A673 (cell line): ENCODE data around the gene PTS. TPM values are rescaled to one million over a fixed set of nuclear protein-coding genes. Genes with fewer than 3 reads are reported as not detected.

Experiments
- BruUV-seq: library from RNA; stranded (reverse); fragments of 400-500 nt; replicated peaks from 2 replicates; lab custom pipeline; 2021; lab: Mats Ljungman, UMichigan
- CTCF ChIA-PET: fragments of 300-600 bp; sonication (Branson Sonifier 250); formaldehyde crosslinking; loops from one replicate; lab custom pipeline; 2022; ENCODE audit warnings: antibody characterized with exemption; lab: Charles Lee
- POLR2A ChIA-PET: fragments of 300-600 bp; sonication (Branson Sonifier 250); formaldehyde crosslinking; loops from one replicate; lab custom pipeline; 2022; ENCODE audit warnings: antibody characterized with exemption; ENCODE audit not compliant: low non-redundant PET; lab: Charles Lee
- DNase-seq: peaks from one replicate; pipeline ENCODE4 v3.0.0-alpha.2; 2015; ENCODE audit warnings: low spot score
- H3K27ac ChIP-seq: fragments of 200-600 bp; sonication (generic); 2 replicates; pipeline ENCODE4 v1.5.1; 2016; ENCODE audit warnings: mixed run types, low read depth, mild to moderate bottlenecking, mixed read lengths, antibody characterized with exemption, low read length; ENCODE audit not compliant: poor library complexity, severe bottlenecking
- H3K27me3 ChIP-seq: fragments of 200-600 bp; sonication (generic); replicated peaks from 2 replicates; pipeline ENCODE4 v1.6.1; 2017; ENCODE audit warnings: mixed run types, low read depth, mild to moderate bottlenecking, mixed read lengths, antibody characterized with exemption, low read length; ENCODE audit not compliant: insufficient read depth, poor library complexity
- H3K36me3 ChIP-seq: fragments of 200-600 bp; sonication (generic); 2 replicates; pipeline ENCODE4 v1.6.1; 2016; ENCODE audit warnings: mixed run types, mild to moderate bottlenecking, mixed read lengths, antibody characterized with exemption, low read length; ENCODE audit not compliant: insufficient read depth, poor library complexity, severe bottlenecking
- H3K4me1 ChIP-seq: fragments of 200-600 bp; sonication (generic); 2 replicates; pipeline ENCODE4 v1.6.1; 2017; ENCODE audit warnings: mixed run types, mild to moderate bottlenecking, mixed read lengths, antibody characterized with exemption, low read length; ENCODE audit not compliant: insufficient read depth, poor library complexity, severe bottlenecking
- H3K4me3 ChIP-seq: fragments of 200-600 bp; sonication (generic); 2 replicates; pipeline ENCODE4 v1.5.1; 2016; ENCODE audit warnings: low read depth, mixed run types, mild to moderate bottlenecking, mixed read lengths, low read length; ENCODE audit not compliant: poor library complexity, severe bottlenecking
- H3K9me3 ChIP-seq: fragments of 200-600 bp; sonication (generic); 2 replicates; pipeline ENCODE4 v1.6.1; 2016; ENCODE audit warnings: mixed run types, low read depth, mild to moderate bottlenecking, mixed read lengths, antibody characterized with exemption, low read length; ENCODE audit not compliant: poor library complexity, severe bottlenecking
- EZH2 ChIP-seq: fragments of 200-600 bp; sonication (generic); IDR thresholded peaks from 2 replicates; pipeline ENCODE4 v1.6.1; 2017; ENCODE audit warnings: borderline replicate concordance, low read depth, mild to moderate bottlenecking, mixed read lengths, antibody characterized with exemption, low read length; ENCODE audit not compliant: poor library complexity, severe bottlenecking
- intact Hi-C: fragments of 100-400 bp; cut with micrococcal nuclease; formaldehyde crosslinking; loops from one replicate; pipeline ENCODE4 v1.10.0; 2022; ENCODE audit not compliant: unreplicated experiment
- total RNA-seq: library from RNA; stranded (reverse); gene quantifications from 2 replicates; pipeline ENCODE4 v1.2.3, GENCODE V29; 2021
- TF ChIP-seq, protein P1 (sequence below): fragments of 300-800, 200-600 bp; sonication (generic); conservative IDR thresholded peaks from 2 replicates; pipeline ENCODE4 v1.5.1; 2017; ENCODE audit warnings: low read depth, mild to moderate bottlenecking, antibody characterized with exemption, low read length, moderate library complexity, mixed read lengths

PTS gene
- total RNA-seq, 1 experiment from 2014 or later, result 96.8 TPM

GRCh38 chr11:112225753-112226061, 521 bp upstream of the PTS start:
- Histone ChIP-seq H3K27me3 (no peaks in the 10 kb centered on the region), H3K36me3 (peaks cover 23% of the 10 kb centered on the region), H3K9me3 (no peaks in the 10 kb centered on the region), H3K4me1 (peaks cover 34% of the 10 kb centered on the region), H3K4me3 (peak overlapping the region; percentile 72), H3K27ac (peak overlapping the region; percentile 96)
- ChIA-PET CTCF (interaction anchor here (0.9 kb wide), 1 partner anchor 53 kb away, joined by 3 read pairs; no protein-coding TSS in a partner anchor), POLR2A (no interaction called here)
- BruUV-seq, result TSS peak; percentile 95
- no peak for DNase-seq
- intact Hi-C loops, result loop anchor here (10.0 kb wide), 1 partner anchor 329 kb away; no protein-coding TSS in a partner anchor
- TF ChIP-seq, protein P1, sequence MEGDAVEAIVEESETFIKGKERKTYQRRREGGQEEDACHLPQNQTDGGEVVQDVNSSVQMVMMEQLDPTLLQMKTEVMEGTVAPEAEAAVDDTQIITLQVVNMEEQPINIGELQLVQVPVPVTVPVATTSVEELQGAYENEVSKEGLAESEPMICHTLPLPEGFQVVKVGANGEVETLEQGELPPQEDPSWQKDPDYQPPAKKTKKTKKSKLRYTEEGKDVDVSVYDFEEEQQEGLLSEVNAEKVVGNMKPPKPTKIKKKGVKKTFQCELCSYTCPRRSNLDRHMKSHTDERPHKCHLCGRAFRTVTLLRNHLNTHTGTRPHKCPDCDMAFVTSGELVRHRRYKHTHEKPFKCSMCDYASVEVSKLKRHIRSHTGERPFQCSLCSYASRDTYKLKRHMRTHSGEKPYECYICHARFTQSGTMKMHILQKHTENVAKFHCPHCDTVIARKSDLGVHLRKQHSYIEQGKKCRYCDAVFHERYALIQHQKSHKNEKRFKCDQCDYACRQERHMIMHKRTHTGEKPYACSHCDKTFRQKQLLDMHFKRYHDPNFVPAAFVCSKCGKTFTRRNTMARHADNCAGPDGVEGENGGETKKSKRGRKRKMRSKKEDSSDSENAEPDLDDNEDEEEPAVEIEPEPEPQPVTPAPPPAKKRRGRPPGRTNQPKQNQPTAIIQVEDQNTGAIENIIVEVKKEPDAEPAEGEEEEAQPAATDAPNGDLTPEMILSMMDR, result no peak
- no peak for TF ChIP-seq EZH2

DNA sequence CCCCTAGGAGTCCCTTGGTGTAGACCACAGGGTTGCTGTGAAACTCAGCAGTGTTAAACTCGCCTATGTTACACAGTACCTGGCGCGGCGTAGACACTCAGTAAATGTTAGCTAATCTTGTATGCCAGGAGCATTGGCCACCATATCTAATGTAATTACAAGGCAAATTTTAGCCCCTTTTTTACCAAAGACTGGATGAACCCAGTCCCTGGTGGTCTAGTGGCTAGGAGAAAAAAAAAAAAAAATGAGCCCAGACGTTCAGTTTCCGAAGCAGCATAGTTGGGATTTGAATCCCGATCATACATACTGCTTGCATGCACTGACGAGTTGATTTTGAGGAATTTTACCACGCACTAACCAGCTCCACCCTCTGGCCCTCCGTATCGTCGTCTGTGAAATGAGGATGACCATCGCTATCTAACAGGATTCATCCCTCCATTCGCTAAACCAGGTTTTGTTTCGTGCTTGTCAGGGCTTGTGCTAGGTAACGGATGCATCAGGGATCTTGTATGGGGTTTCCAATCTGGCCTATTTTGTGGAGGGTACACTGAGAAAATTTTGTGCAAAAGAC, 688 bp downstream of the PTS start:
- ChIA-PET CTCF (no interaction called here), POLR2A (no interaction called here)
- H3K4me3 ChIP-seq, result peak overlapping the region; percentile 72
- peak overlapping the region; percentile 96 for H3K27ac ChIP-seq
- BruUV-seq, result no TSS peak
- peaks cover 28% of the 10 kb centered on the region for H3K36me3 ChIP-seq
- H3K4me1 ChIP-seq, result peaks cover 22% of the 10 kb centered on the region
- DNase-seq, result no peak
- TF ChIP-seq, protein P1, result no peak
- no peak for TF ChIP-seq EZH2
- intact Hi-C loops, result loop anchor here (10.0 kb wide), 1 partner anchor 328 kb away; no protein-coding TSS in a partner anchor
- no peaks in the 10 kb centered on the region for H3K27me3 ChIP-seq
- H3K9me3 ChIP-seq, result no peaks in the 10 kb centered on the region

- Histone ChIP-seq H3K36me3 (peaks cover 32% of the 10 kb centered on the region), H3K9me3 (no peaks in the 10 kb centered on the region), H3K27ac (peak overlapping the region; percentile 96), H3K27me3 (no peaks in the 10 kb centered on the region), H3K4me3 (peak overlapping the region; percentile 72), H3K4me1 (peaks cover 17% of the 10 kb centered on the region)
- POLR2A ChIA-PET, result no interaction called here
- DNase-seq, result no peak
- CTCF ChIA-PET, result no interaction called here
- intact Hi-C loops, result loop anchor here (10.0 kb wide), 1 partner anchor 327 kb away; no protein-coding TSS in a partner anchor
- no TSS peak for BruUV-seq
- TF ChIP-seq, protein P1, result no peak
- TF ChIP-seq EZH2, result no peak
Measured at GRCh38 chr11:112227471-112227870, 1.2 kb downstream of the PTS start.
